Body of pancreas (tissue), 4 donors: ENCODE data around the gene MPZL1. TPM values are rescaled to one million over a fixed set of nuclear protein-coding genes. Genes with fewer than 3 reads are reported as not detected.

Experiments
- ATAC-seq: fragments of 150-250 bp; one replicate; pipeline ENCODE4 v1.9.1; 2016
- DNase-seq, 4 donors: peaks; one replicate each; pipeline ENCODE4 v3.0.0-alpha.2; 2019
- H3K27ac ChIP-seq, 4 donors: fragments of 200-600 bp; sonication (generic); 1 replicate in 3 of 4; 2 replicates in 1 of 4; pipeline versions ENCODE4 v1.5.1 to v1.6.1; 2016 to 2019; ENCODE audit warnings: mild to moderate bottlenecking in 1 of 4, mixed read lengths in 1 of 4, moderate library complexity in 1 of 4
- H3K27me3 ChIP-seq, 2 donors: fragments of 200-600 bp; sonication (generic); one replicate each; pipeline ENCODE4 v1.6.0; 2016; ENCODE audit warnings: mild to moderate bottlenecking in 1 of 2
- H3K36me3 ChIP-seq, 2 donors: fragments of 200-600 bp; sonication (generic); replicated peaks in 1 of 2; 2 replicates each; pipeline ENCODE4 v1.5.1; 2016; ENCODE audit warnings: low read depth in 2 of 2; ENCODE audit not compliant: insufficient read depth in 1 of 2
- H3K4me1 ChIP-seq: fragments of 200-600 bp; sonication (generic); one replicate; pipeline ENCODE4 v1.6.0; 2016
- H3K4me3 ChIP-seq, 2 donors: fragments of 200-600 bp; sonication (generic); 1 replicate in 1 of 2; 2 replicates in 1 of 2; pipeline ENCODE4 v1.5.1; 2016 to 2019
- H3K9me3 ChIP-seq, 3 donors: fragments of 200-600 bp; sonication (generic); 1 replicate in 2 of 3; 2 replicates in 1 of 3; pipeline ENCODE4 v1.5.1; 2016
- POLR2A ChIP-seq, 3 donors: fragments of 450-650 bp; IDR thresholded peaks; one replicate each; pipeline ENCODE4 v1.6.1; 2016; ENCODE audit warnings: antibody characterized with exemption in 3 of 3, mild to moderate bottlenecking in 2 of 3
- WGBS, 2 donors: methylation state at CpG; one replicate each; pipeline ENCODE4 v1.1.5; 2017; 5-methylcytosine and 5-hydroxymethylcytosine counted together
- intact Hi-C: fragments of 100-400 bp; cut with DNase I; formaldehyde crosslinking; loops from one replicate; pipeline ENCODE4 v1.15.1; 2023
- total RNA-seq, 2 donors: library from RNA; depleted of rRNA; stranded (reverse); fragments of >200 nt; gene quantifications; one replicate each; pipeline ENCODE4 v1.1.0, GENCODE V29; 2016
- TF ChIP-seq, protein P1 (sequence below), 7 experiments: fragments of 450-650 bp in 4 of 7; fragments of 200-600 bp in 3 of 7; sonication (generic) in 3 of 7; IDR thresholded peaks; one replicate each; pipeline ENCODE4 v1.5.1; 2016 to 2019; ENCODE audit warnings: antibody characterized with exemption in 7 of 7

MPZL1 gene
- total RNA-seq, 2 donors from 2014 or later, result 19.8 to 28.5 TPM

GRCh38 chr1:167746988-167747655 is 25.3 kb downstream of the MPZL1 start:
- Histone ChIP-seq H3K36me3 (no peaks in the 10 kb centered on the region), H3K9me3 (no peaks in the 10 kb centered on the region), H3K27ac (no peak overlapping the region), H3K27me3 (no peaks in the 10 kb centered on the region), H3K4me3 (no peak overlapping the region), H3K4me1 (peaks cover 9% of the 10 kb centered on the region)
- DNase-seq, result no peak
- WGBS, 2 donors, result 82 to 90% methylated on average over 7 of the region's 7 CpGs
- intact Hi-C loops, result no loop called here
- TF ChIP-seq, protein P1, sequence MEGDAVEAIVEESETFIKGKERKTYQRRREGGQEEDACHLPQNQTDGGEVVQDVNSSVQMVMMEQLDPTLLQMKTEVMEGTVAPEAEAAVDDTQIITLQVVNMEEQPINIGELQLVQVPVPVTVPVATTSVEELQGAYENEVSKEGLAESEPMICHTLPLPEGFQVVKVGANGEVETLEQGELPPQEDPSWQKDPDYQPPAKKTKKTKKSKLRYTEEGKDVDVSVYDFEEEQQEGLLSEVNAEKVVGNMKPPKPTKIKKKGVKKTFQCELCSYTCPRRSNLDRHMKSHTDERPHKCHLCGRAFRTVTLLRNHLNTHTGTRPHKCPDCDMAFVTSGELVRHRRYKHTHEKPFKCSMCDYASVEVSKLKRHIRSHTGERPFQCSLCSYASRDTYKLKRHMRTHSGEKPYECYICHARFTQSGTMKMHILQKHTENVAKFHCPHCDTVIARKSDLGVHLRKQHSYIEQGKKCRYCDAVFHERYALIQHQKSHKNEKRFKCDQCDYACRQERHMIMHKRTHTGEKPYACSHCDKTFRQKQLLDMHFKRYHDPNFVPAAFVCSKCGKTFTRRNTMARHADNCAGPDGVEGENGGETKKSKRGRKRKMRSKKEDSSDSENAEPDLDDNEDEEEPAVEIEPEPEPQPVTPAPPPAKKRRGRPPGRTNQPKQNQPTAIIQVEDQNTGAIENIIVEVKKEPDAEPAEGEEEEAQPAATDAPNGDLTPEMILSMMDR (IDR thresholded peaks at IDR 0.05), result no peak
- TF ChIP-seq POLR2A (IDR thresholded peaks at IDR 0.05), result no peak
- no peak for ATAC-seq

- Histone ChIP-seq H3K4me1 (peaks cover 18% of the 10 kb centered on the region), H3K4me3 (no peak overlapping the region), H3K9me3 (no peaks in the 10 kb centered on the region), H3K36me3 (no peaks in the 10 kb centered on the region), H3K27me3 (no peaks in the 10 kb centered on the region), H3K27ac (no peak overlapping the region)
- intact Hi-C loops, result no loop called here
- no peak for TF ChIP-seq POLR2A (IDR thresholded peaks at IDR 0.05)
- TF ChIP-seq, protein P1 (IDR thresholded peaks at IDR 0.05), result no peak
- WGBS, 2 donors, result 92 to 100% methylated on average over 1 of the region's 1 CpG
- ATAC-seq (no peak), DNase-seq (no peak)
Measured at GRCh38 chr1:167747988-167748387, 26.2 kb downstream of the MPZL1 start.

GRCh38 chr1:167748906-167749305 is 27.1 kb downstream of the MPZL1 start:
- Histone ChIP-seq H3K4me1 (peaks cover 20% of the 10 kb centered on the region), H3K27me3 (no peaks in the 10 kb centered on the region), H3K36me3 (no peaks in the 10 kb centered on the region), H3K9me3 (no peaks in the 10 kb centered on the region), H3K27ac (no peak overlapping the region), H3K4me3 (no peak overlapping the region)
- ATAC-seq, result no peak
- no peak for TF ChIP-seq POLR2A (IDR thresholded peaks at IDR 0.05)
- TF ChIP-seq, protein P1 (IDR thresholded peaks at IDR 0.05), result no peak
- intact Hi-C loops, result no loop called here
- DNase-seq, result no peak

- no peak for TF ChIP-seq POLR2A (IDR thresholded peaks at IDR 0.05)
- TF ChIP-seq, protein P1 (IDR thresholded peaks at IDR 0.05), result no peak
- intact Hi-C loops, result no loop called here
- no peak for ATAC-seq
- Histone ChIP-seq H3K27me3 (no peaks in the 10 kb centered on the region), H3K36me3 (no peaks in the 10 kb centered on the region), H3K27ac (no peak overlapping the region), H3K4me1 (peaks cover 27% of the 10 kb centered on the region), H3K9me3 (no peaks in the 10 kb centered on the region), H3K4me3 (no peak overlapping the region)
- 87 to 92% methylated on average over 2 of the region's 2 CpGs for WGBS, 2 donors
- no peak for DNase-seq
Measured at GRCh38 chr1:167749741-167750140, 28.0 kb downstream of the MPZL1 start.

- TF ChIP-seq, protein P1 (IDR thresholded peaks at IDR 0.05), result no peak
- TF ChIP-seq POLR2A (IDR thresholded peaks at IDR 0.05), result no peak
- intact Hi-C loops, result no loop called here
- ATAC-seq (no peak), DNase-seq (no peak)
- Histone ChIP-seq H3K27ac (no peak overlapping the region), H3K4me3 (no peak overlapping the region), H3K4me1 (peaks cover 31% of the 10 kb centered on the region), H3K27me3 (no peaks in the 10 kb centered on the region), H3K9me3 (no peaks in the 10 kb centered on the region), H3K36me3 (no peaks in the 10 kb centered on the region)
- WGBS, 2 donors, result 93 to 95% methylated on average over 2 of the region's 2 CpGs
Measured at GRCh38 chr1:167750641-167751040, 28.9 kb downstream of the MPZL1 start.
